Measurements from ENCODE around the gene DRC3. TPM values are rescaled to one million over a fixed set of nuclear protein-coding genes. Genes with fewer than 3 reads are reported as not detected.

Gene DRC3
- total RNA-seq, 1 donor from 2014 or later, result 5.1 TPM

DNA sequence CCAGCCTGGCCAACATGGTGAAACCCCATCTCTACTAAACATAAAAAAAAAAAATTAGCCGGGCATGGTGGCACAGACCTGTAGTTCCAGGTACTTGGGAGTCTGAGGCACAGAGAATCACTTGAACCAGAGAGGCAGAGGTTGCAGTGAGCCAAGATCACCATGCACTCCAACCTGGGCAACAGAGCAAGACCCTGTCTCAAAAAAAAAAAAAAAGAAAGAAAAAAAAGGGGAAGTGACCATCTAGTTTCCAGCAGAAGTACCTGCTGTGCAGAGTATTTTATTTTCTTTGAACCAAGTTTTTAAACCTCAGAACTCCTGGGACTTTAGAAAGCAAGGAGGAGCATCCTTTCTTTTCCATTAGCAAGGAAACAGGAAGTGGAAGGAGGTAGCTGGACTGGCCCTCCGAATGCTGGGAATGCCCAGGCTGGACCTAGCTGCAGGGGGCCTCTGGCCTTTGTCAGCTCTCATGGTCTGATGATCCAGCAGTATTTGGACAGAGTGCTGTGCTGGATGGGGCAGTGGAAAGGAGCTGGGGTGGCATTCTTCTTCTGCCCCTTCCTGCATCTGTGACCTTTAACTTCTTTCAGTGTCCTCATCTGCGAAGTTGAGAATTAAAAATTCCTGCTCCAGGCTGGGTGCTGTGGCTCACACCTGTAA lies 73.2 kb downstream of the DRC3 start:
- no peak for DNase-seq (ENCODE audit: low spot score)

DNA sequence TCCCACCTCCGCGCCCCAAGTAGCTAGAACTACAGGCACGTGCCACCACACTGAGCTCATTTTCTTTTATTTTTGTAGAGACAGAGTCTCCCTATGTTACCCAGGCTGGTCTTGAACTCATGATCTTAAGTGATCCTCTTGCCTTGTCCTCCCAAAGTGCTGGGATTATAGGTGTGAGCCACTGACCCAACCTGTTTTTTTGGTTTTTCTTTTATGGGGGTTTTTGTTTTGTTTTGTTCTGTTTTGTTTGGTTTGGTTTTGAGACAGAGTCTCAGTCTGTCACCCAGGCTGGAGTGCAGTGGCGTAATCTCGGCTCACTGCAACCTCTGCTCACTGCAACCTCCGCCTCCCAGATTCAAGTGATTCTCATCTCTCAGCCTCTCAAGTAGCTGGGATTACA lies 82.9 kb downstream of the DRC3 start:
- DNase-seq (ENCODE audit: low spot score), result no peak

GRCh38 chr17:18056214-18056613 lies 83.6 kb downstream of the DRC3 start:
- DNase-seq (ENCODE audit: low spot score), result no peak

DNA sequence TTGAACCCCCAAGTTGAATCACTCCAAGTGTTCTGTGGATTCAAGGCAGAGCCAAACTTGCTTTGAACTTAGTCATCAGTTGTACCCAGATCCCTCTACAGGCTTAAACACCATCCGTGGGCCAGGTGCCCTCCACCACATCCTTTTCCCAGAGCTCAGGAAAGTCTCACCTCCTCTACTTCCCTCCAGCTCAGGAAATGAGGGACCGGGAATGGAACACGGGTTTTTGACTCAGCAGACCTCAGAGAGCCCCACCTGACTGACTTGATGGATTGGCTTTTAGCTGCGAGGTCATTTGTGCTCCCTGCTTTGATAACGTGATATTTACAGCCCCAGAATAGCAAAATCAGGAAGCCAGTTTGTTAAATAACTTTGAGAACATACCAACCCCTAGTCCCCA lies 86.6 kb downstream of the DRC3 start:
- no peak for DNase-seq (ENCODE audit: low spot score)

DNA sequence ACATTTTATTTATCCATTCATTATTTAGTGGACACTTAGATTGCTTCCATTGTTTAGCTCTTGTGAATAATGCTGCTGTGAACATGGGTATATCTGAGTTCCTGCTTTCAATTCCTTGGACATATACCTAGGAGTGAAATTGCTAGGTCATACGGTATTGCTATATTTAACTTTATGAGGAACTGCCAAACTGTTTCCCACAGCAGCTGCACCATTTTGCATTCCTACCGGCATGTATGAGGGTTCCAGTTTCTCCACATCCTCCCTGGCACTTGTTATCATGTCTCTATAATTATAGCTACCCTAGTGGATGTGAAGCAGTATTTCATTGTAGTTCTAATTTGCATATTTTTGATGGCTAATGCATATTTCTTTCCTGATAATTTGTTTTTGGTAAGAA lies 91.4 kb downstream of the DRC3 start:
- no peak for DNase-seq (ENCODE audit: low spot score)

DNA sequence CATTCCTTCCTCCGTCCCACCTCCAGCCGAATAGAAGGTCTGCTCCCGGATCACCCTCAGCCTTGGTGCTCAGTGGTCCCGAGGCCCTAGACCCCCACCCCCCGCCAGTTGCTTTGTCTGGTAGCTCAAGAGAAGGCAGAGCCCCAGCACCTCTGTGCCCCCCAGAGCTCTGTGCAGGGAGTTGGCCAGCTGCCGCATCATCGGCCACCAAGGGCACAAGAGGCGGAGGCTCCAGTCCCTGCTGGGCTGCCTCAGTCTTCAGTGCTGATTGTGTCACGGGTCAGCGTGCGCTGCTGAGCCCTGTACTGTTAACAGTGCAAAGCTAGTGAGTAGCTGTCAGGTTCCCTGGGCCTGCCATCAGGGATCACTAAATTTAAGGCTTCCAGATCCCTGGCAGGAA lies 92.9 kb downstream of the DRC3 start:
- DNase-seq (ENCODE audit: low spot score), result no peak

Other genes starting within 250 kb of the DRC3 start
- gene SREBF1, start 135.9 kb upstream of the DRC3 start, total RNA-seq (ENCODE audit: insufficient read depth, low replicate concordance), result 62.6 TPM
- gene TOM1L2, start 462 bp upstream of the DRC3 start, total RNA-seq (ENCODE audit: insufficient read depth, low replicate concordance), result 35.2 TPM
- 16.6 TPM for gene ATPAF2, start 66.3 kb downstream of the DRC3 start, total RNA-seq (ENCODE audit: insufficient read depth, low replicate concordance)
- gene GID4, start 66.5 kb downstream of the DRC3 start, total RNA-seq (ENCODE audit: insufficient read depth, low replicate concordance), result 5.5 TPM
- gene DRG2, start 115.1 kb downstream of the DRC3 start, total RNA-seq (ENCODE audit: insufficient read depth, low replicate concordance), result 25.3 TPM
- 4.3 TPM for gene MYO15A, start 135.9 kb downstream of the DRC3 start, total RNA-seq (ENCODE audit: insufficient read depth, low replicate concordance)
- 86.2 TPM for gene ALKBH5, start 211.0 kb downstream of the DRC3 start, total RNA-seq (ENCODE audit: insufficient read depth, low replicate concordance)